Nephron (organoid): ENCODE data around the gene FREY1.

Experiments
- H3K27ac Mint-ChIP-seq, 3 experiments: 2 replicates each; pipeline ENCODE4 v1.8.0; 2020; ENCODE audit warnings: mixed read lengths in 3 of 3, mild to moderate bottlenecking in 2 of 3, moderate library complexity in 1 of 3
- H3K27me3 Mint-ChIP-seq: 2 replicates; pipeline ENCODE4 v1.8.0; 2021; ENCODE audit warnings: low read depth, mild to moderate bottlenecking, moderate library complexity, mixed read lengths
- H3K36me3 Mint-ChIP-seq: 2 replicates; pipeline ENCODE4 v1.8.0; 2020; ENCODE audit warnings: low read depth, mixed read lengths
- H3K4me1 Mint-ChIP-seq: 2 replicates; pipeline ENCODE4 v1.8.0; 2020; ENCODE audit warnings: mixed read lengths
- H3K4me3 Mint-ChIP-seq, 3 experiments: 2 replicates each; pipeline ENCODE4 v1.8.0; 2020; ENCODE audit warnings: mild to moderate bottlenecking in 3 of 3, mixed read lengths in 3 of 3, moderate library complexity in 2 of 3
- H3K9me3 Mint-ChIP-seq: 2 replicates; pipeline ENCODE4 v1.8.0; 2020; ENCODE audit warnings: mixed read lengths
- CTCF ChIP-seq, 3 experiments: fragments of 200-600 bp; sonication (generic); IDR thresholded peaks; one replicate each; pipeline ENCODE4 v1.5.0; 2021; ENCODE audit warnings: antibody characterized with exemption in 3 of 3; ENCODE audit not compliant: unreplicated experiment in 3 of 3

Gene FREY1

GRCh38 chr11:45869551-45869950, 37.5 kb downstream of the FREY1 start:
- H3K4me1 Mint-ChIP-seq: no peaks in the 10 kb centered on the region
- no peaks in the 10 kb centered on the region for H3K9me3 Mint-ChIP-seq
- no peak for TF ChIP-seq CTCF (IDR thresholded peaks at IDR 0.05; ENCODE audit: unreplicated experiment in 3 of 3)
- H3K4me3 Mint-ChIP-seq: no peak overlapping the region
- no peak overlapping the region for H3K27ac Mint-ChIP-seq
- H3K36me3 Mint-ChIP-seq: peaks cover 47% of the 10 kb centered on the region
- H3K27me3 Mint-ChIP-seq: no peaks in the 10 kb centered on the region

- Mint-ChIP-seq H3K4me3 (no peak overlapping the region), H3K36me3 (peaks cover 60% of the 10 kb centered on the region), H3K27me3 (no peaks in the 10 kb centered on the region), H3K4me1 (peaks cover 20% of the 10 kb centered on the region), H3K9me3 (no peaks in the 10 kb centered on the region), H3K27ac (no peak overlapping the region)
- TF ChIP-seq CTCF (IDR thresholded peaks at IDR 0.05; ENCODE audit: unreplicated experiment in 3 of 3): no peak
Measured at GRCh38 chr11:45864041-45864440, 43.0 kb downstream of the FREY1 start.

GRCh38 chr11:45860764-45861510, 46.1 kb downstream of the FREY1 start:
- Mint-ChIP-seq H3K9me3 (no peaks in the 10 kb centered on the region), H3K27ac (peak overlapping the region; percentile 51 to 98 (median 97)), H3K36me3 (peaks cover 65% of the 10 kb centered on the region), H3K27me3 (no peaks in the 10 kb centered on the region), H3K4me3 (no peak overlapping the region), H3K4me1 (peaks cover 47% of the 10 kb centered on the region)
- TF ChIP-seq CTCF (IDR thresholded peaks at IDR 0.05; ENCODE audit: unreplicated experiment in 3 of 3): no peak

- TF ChIP-seq CTCF (IDR thresholded peaks at IDR 0.05; ENCODE audit: unreplicated experiment in 3 of 3): no peak
- peak overlapping the region; percentile 92 to 98 (median 97) for H3K27ac Mint-ChIP-seq
- no peaks in the 10 kb centered on the region for H3K9me3 Mint-ChIP-seq
- peaks cover 60% of the 10 kb centered on the region for H3K36me3 Mint-ChIP-seq
- H3K27me3 Mint-ChIP-seq: no peaks in the 10 kb centered on the region
- H3K4me1 Mint-ChIP-seq: peaks cover 53% of the 10 kb centered on the region
- peak overlapping the region in 1 of 3 experiments; percentile 42 for H3K4me3 Mint-ChIP-seq
Measured at GRCh38 chr11:45860348-45860747, 46.7 kb downstream of the FREY1 start.

- Mint-ChIP-seq H3K4me1 (peaks cover 58% of the 10 kb centered on the region), H3K4me3 (peak overlapping the region in 2 of 3 experiments; percentile 22 to 42), H3K27me3 (no peaks in the 10 kb centered on the region), H3K36me3 (peaks cover 54% of the 10 kb centered on the region), H3K27ac (peak overlapping the region; percentile 92 to 98 (median 97)), H3K9me3 (no peaks in the 10 kb centered on the region)
- no peak for TF ChIP-seq CTCF (IDR thresholded peaks at IDR 0.05; ENCODE audit: unreplicated experiment in 3 of 3)
Measured at GRCh38 chr11:45859661-45860140, 47.4 kb downstream of the FREY1 start.
